Kidney epithelial cell (primary cell): ENCODE measurements around the gene ZDHHC11B. TPM values are rescaled to one million over a fixed set of nuclear protein-coding genes. Genes with fewer than 3 reads are reported as not detected.
"Not testable (repeated sequence)": the region's sequence is repeated elsewhere in the genome, so short reads cannot be mapped to it uniquely, and the experiment has no call there.

ENCODE experiments used
- DNase-seq: peaks from one replicate; pipeline ENCODE4 v3.0.0-alpha.2; 2010; ENCODE audit warnings: low read depth
- H3K27me3 ChIP-seq: 2 replicates; pipeline ENCODE4 v1.6.0; 2011; ENCODE audit warnings: low read length; ENCODE audit not compliant: control insufficient read depth, insufficient read depth
- H3K36me3 ChIP-seq: 2 replicates; pipeline ENCODE4 v1.5.1; 2011; ENCODE audit warnings: low read length; ENCODE audit not compliant: control insufficient read depth, insufficient read depth
- H3K4me3 ChIP-seq: 2 replicates; pipeline ENCODE4 v1.5.1; 2011; ENCODE audit warnings: low read depth, mild to moderate bottlenecking, control low read depth, low read length
- total RNA-seq: library from RNA; depleted of rRNA; stranded (reverse); fragments of >200 nt; gene quantifications from 2 replicates; pipeline ENCODE4 v1.2.3, GENCODE V29; 2015
- TF ChIP-seq, protein P1 (sequence below): IDR thresholded peaks from 2 replicates; pipeline ENCODE4 v1.5.1; 2011; ENCODE audit warnings: mild to moderate bottlenecking, moderate library complexity, low read length, control low read depth, inconsistent platforms; ENCODE audit not compliant: insufficient read depth, poor library complexity, severe bottlenecking

ZDHHC11B gene, protein sequence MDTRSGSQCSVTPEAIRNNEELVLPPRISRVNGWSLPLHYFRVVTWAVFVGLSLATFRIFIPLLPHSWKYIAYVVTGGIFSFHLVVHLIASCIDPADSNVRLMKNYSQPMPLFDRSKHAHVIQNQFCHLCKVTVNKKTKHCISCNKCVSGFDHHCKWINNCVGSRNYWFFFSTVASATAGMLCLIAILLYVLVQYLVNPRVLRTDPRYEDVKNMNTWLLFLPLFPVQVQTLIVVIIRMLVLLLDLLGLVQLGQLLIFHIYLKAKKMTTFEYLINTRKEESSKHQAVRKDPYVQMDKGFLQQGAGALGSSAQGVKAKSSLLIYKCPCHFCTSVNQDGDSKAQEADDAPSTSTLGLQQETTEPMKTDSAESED
- 0.25 and 0.55 TPM in 2 replicates for total RNA-seq

DNA sequence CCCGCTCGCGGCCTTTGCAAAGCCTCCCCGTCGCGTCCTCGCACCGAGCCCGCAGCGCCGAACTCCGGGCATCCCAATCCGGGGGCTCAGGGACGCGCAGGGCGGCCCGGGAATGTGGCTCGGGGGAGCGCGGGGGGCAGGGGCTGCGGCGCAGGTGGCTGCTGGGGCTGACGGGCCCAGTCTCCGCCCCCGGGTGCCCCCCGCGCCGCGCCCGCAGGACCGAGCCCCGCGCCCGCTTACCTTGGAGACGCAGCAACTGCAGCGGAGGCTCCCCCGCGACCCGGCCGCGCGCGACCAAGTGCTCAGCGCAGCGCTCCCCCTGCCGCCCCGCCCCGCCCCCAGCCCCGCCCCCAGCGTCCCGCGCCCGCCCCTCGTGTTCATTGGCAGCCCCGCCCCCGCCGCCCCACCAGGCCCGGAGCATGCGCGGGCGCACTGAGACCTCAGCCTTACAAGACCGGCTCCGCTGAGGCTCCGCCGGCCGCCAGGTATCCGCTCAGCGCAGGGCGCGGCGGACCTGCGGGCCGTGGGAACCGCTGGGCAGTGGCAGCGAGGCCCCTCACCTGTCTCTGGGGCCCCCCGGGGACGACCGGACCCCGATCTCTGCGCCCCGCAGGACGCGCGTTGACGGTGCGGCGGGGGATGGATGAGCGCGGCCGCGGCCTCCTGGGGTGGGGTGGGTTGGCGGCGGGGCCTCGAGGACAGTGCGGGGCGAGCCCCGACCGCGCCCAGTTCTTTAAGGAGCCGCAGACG lies at the start of gene ZDHHC11B:
ZDHHC11B (minus strand) TSS at position 302 of the 750 bp plus-strand sequence. CDS start 17,810 bp downstream, outside the sequence.
- Histone ChIP-seq H3K27me3 (peaks cover 17% of the 10 kb centered on the region), H3K4me3 (peak within 1 kb of the TSS; percentile 37)
- peak; percentile 18 for DNase-seq
- H3K36me3 ChIP-seq = not testable (repeated sequence)

DNA sequence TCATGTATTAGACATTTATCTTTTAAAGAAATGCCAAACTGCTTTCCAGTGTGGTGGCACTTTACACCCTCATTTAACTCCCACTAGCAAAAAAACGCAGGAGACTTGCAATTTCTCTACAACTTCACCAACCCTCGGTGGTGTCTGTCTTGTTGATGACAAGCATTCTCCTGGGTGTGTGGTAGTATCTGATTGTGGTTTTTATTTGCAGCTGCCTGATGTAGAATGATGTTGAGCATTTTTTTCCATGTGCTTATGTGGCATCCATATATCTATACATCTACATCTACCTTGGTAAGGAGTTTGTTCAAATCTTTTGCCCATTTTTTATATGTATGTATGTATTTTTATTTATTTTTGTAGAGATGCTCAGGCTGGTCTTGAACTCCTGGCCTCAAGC lies 49.5 kb upstream of the ZDHHC11B start:
- not testable (repeated sequence) for DNase-seq, H3K27me3 ChIP-seq, H3K36me3 ChIP-seq, H3K4me3 ChIP-seq

DNA sequence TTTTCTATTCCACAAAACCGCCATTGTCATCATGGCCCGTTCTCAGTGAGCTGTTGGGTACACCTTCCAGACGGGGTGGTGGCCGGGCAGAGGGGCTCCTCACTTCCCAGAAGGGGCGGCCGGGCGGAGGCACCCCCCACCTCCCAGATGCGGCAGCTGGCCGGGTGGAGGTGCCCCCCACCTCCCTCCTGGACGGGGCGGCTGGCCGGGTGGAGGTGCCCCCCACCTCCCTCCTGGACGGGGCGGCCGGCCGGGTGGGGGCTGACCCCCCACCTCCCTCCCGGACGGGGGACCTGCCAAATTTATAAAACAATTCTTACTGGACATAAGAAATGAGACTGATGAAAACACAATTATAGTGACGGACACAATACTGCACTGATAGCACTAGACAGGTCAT lies 43.7 kb upstream of the ZDHHC11B start:
- not testable (repeated sequence) for DNase-seq, H3K36me3 ChIP-seq, H3K4me3 ChIP-seq, H3K27me3 ChIP-seq

DNA sequence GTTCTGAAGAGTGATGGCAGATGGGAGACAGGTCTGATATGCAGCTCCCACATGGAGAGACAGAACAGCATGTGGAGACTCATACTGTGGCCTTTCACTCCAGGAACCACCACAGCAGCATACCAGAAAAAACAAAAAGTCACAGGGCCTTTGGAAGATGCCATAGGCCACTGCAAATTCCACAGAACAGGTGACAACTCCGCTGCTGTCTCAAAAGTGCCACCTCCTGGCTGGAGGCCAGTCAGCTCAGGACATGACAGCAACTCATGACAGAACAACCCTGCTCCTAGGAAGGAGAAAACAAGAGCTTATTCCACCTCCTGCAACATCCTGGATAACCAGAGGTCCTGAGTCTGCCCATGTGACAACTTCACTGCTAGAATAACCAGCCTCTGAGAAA lies 41.0 kb upstream of the ZDHHC11B start:
- H3K27me3 ChIP-seq, H3K4me3 ChIP-seq, H3K36me3 ChIP-seq, DNase-seq: not testable (repeated sequence)

DNA sequence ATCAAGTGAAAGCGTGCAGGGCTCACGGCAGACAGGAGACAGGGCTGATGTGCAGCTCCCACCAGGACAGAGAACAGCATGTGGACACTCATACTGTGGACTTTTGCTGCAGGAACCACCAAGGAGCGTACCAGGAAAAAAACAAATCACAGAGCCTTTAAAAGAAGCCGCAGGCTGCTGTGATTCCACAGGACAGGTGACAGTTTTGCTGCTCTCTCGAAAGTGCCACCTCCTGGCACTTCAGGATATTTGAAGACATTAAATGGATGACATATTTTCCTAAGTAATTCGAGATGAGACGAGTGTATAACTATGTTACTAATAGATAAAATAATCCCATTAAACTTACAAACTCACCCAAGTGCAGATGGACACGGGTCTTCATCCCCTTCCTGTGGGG lies 37.0 kb upstream of the ZDHHC11B start:
- Histone ChIP-seq H3K27me3 (no peaks in the 10 kb centered on the region), H3K4me3 (no peak overlapping the region), H3K36me3 (no peaks in the 10 kb centered on the region)
- TF ChIP-seq, protein P1, sequence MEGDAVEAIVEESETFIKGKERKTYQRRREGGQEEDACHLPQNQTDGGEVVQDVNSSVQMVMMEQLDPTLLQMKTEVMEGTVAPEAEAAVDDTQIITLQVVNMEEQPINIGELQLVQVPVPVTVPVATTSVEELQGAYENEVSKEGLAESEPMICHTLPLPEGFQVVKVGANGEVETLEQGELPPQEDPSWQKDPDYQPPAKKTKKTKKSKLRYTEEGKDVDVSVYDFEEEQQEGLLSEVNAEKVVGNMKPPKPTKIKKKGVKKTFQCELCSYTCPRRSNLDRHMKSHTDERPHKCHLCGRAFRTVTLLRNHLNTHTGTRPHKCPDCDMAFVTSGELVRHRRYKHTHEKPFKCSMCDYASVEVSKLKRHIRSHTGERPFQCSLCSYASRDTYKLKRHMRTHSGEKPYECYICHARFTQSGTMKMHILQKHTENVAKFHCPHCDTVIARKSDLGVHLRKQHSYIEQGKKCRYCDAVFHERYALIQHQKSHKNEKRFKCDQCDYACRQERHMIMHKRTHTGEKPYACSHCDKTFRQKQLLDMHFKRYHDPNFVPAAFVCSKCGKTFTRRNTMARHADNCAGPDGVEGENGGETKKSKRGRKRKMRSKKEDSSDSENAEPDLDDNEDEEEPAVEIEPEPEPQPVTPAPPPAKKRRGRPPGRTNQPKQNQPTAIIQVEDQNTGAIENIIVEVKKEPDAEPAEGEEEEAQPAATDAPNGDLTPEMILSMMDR = no peak
- no peak for DNase-seq

DNA sequence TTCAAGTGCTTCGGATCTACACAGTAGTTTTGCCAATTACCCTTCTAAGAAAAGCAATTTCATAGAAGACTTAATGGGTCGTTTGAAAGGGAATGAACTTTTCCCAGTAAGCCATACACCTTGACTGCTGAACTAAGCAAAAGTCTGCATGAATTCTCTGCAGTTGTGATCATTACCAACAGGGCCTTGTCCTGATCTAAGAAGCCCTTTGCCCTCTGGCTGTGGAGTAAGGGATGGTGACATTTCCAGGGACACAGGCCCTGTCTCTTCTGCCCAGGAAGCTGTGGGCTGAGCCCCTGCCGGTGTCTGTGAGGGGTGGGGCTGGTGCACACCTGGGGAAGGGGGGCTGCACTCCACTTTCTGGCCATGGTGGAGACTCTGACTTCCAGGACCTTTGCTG lies 35.7 kb upstream of the ZDHHC11B start:
- H3K27me3 ChIP-seq = no peaks in the 10 kb centered on the region
- TF ChIP-seq, protein P1 = no peak
- H3K36me3 ChIP-seq = no peaks in the 10 kb centered on the region
- no peak for DNase-seq
- no peak overlapping the region for H3K4me3 ChIP-seq

DNA sequence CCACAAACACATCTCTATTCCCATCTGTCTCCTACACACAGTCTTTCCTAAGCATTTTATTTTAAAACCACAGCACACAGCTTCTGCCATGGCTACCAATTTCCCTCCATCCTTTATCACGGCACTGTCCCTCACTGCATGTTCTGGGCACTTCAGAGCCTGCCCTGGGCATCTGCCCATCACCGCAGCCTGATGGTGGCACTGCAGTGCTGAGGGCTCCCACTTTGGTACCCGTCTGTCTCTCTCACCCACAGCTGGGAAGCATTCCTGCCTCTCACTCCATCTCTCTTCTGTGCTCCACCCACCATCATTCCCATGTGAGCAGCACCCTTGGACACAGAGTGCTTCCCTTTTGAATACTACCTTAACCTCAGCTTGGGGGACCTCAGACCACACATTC lies 34.5 kb upstream of the ZDHHC11B start:
- no peak for DNase-seq
- no peak overlapping the region for H3K4me3 ChIP-seq
- TF ChIP-seq, protein P1 = no peak
- no peaks in the 10 kb centered on the region for H3K36me3 ChIP-seq
- H3K27me3 ChIP-seq = no peaks in the 10 kb centered on the region
